Mucosa of stomach (tissue), 1 donor: Measurements from ENCODE around the gene SPATA2.

Experiments
- H3K27me3 ChIP-seq: one replicate; pipeline ENCODE4 v1.7.0; 2013; ENCODE audit warnings: mild to moderate bottlenecking, low read length; ENCODE audit not compliant: control insufficient read depth, insufficient read depth
- H3K36me3 ChIP-seq: one replicate; pipeline ENCODE4 v1.7.0; 2013; ENCODE audit warnings: low read length; ENCODE audit not compliant: control insufficient read depth, insufficient read depth
- H3K4me1 ChIP-seq: one replicate; pipeline ENCODE4 v1.7.0; 2013; ENCODE audit warnings: mild to moderate bottlenecking, low read length; ENCODE audit not compliant: control insufficient read depth, insufficient read depth
- H3K4me3 ChIP-seq: one replicate; pipeline ENCODE4 v1.7.0; 2013; ENCODE audit warnings: low read length
- H3K9ac ChIP-seq: one replicate; pipeline ENCODE4 v1.7.0; 2013; ENCODE audit warnings: mild to moderate bottlenecking, low read length, moderate library complexity
- H3K9me3 ChIP-seq: one replicate; pipeline ENCODE4 v1.7.0; 2013; ENCODE audit warnings: mild to moderate bottlenecking, low read length, moderate library complexity; ENCODE audit not compliant: control insufficient read depth
- donor health status: Pancreatic carcinoma.

The SPATA2 gene

GRCh38 chr20:49883246-49883802, 32.0 kb downstream of the SPATA2 start:
- Histone ChIP-seq H3K4me1 (peaks cover 7% of the 10 kb centered on the region), H3K4me3 (no peak overlapping the region), H3K9me3 (no peaks in the 10 kb centered on the region), H3K36me3 (peaks cover 7% of the 10 kb centered on the region), H3K27me3 (no peaks in the 10 kb centered on the region), H3K9ac (no peak overlapping the region)

- Histone ChIP-seq H3K4me1 (peaks cover 9% of the 10 kb centered on the region), H3K9me3 (no peaks in the 10 kb centered on the region), H3K9ac (no peak overlapping the region), H3K4me3 (no peak overlapping the region), H3K36me3 (peaks cover 7% of the 10 kb centered on the region), H3K27me3 (no peaks in the 10 kb centered on the region)
These were observed 33.0 kb downstream of the SPATA2 start for GRCh38 chr20:49882171-49882970.

- Histone ChIP-seq H3K4me1 (peaks cover 11% of the 10 kb centered on the region), H3K36me3 (peaks cover 7% of the 10 kb centered on the region), H3K9ac (no peak overlapping the region), H3K4me3 (no peak overlapping the region), H3K9me3 (no peaks in the 10 kb centered on the region), H3K27me3 (no peaks in the 10 kb centered on the region)
These were observed 34.4 kb downstream of the SPATA2 start for GRCh38 chr20:49880724-49881445.

- Histone ChIP-seq H3K4me3 (no peak overlapping the region), H3K9ac (no peak overlapping the region), H3K36me3 (peaks cover 3% of the 10 kb centered on the region), H3K9me3 (no peaks in the 10 kb centered on the region), H3K4me1 (peaks cover 11% of the 10 kb centered on the region), H3K27me3 (no peaks in the 10 kb centered on the region)
These were observed 35.2 kb downstream of the SPATA2 start for GRCh38 chr20:49880177-49880576.

- Histone ChIP-seq H3K4me1 (peaks cover 20% of the 10 kb centered on the region), H3K4me3 (no peak overlapping the region), H3K9ac (no peak overlapping the region), H3K27me3 (no peaks in the 10 kb centered on the region), H3K9me3 (no peaks in the 10 kb centered on the region), H3K36me3 (peaks cover 3% of the 10 kb centered on the region)
These were observed 36.4 kb downstream of the SPATA2 start for GRCh38 chr20:49878977-49879376.

- Histone ChIP-seq H3K36me3 (no peaks in the 10 kb centered on the region), H3K4me3 (no peak overlapping the region), H3K27me3 (no peaks in the 10 kb centered on the region), H3K9me3 (no peaks in the 10 kb centered on the region), H3K4me1 (peaks cover 20% of the 10 kb centered on the region), H3K9ac (no peak overlapping the region)
These were observed 37.9 kb downstream of the SPATA2 start for GRCh38 chr20:49877386-49877921.

GRCh38 chr20:49874696-49875095, 40.6 kb downstream of the SPATA2 start:
- Histone ChIP-seq H3K9me3 (no peaks in the 10 kb centered on the region), H3K36me3 (no peaks in the 10 kb centered on the region), H3K27me3 (no peaks in the 10 kb centered on the region), H3K9ac (no peak overlapping the region), H3K4me3 (no peak overlapping the region), H3K4me1 (peaks cover 15% of the 10 kb centered on the region)

- H3K36me3 ChIP-seq = no peaks in the 10 kb centered on the region
- no peak overlapping the region for H3K4me3 ChIP-seq
- H3K4me1 ChIP-seq = peaks cover 17% of the 10 kb centered on the region
- no peak overlapping the region for H3K9ac ChIP-seq
- H3K27me3 ChIP-seq = no peaks in the 10 kb centered on the region
- no peaks in the 10 kb centered on the region for H3K9me3 ChIP-seq
These were observed 43.3 kb downstream of the SPATA2 start for GRCh38 chr20:49872056-49872455.

- H3K4me3 ChIP-seq = no peak overlapping the region
- H3K27me3 ChIP-seq = no peaks in the 10 kb centered on the region
- H3K9ac ChIP-seq = no peak overlapping the region
- peaks cover 17% of the 10 kb centered on the region for H3K4me1 ChIP-seq
- H3K9me3 ChIP-seq = no peaks in the 10 kb centered on the region
- H3K36me3 ChIP-seq = no peaks in the 10 kb centered on the region
These were observed 43.9 kb downstream of the SPATA2 start for GRCh38 chr20:49871391-49871948.

- Histone ChIP-seq H3K9me3 (no peaks in the 10 kb centered on the region), H3K4me1 (peaks cover 17% of the 10 kb centered on the region), H3K4me3 (no peak overlapping the region), H3K9ac (no peak overlapping the region), H3K36me3 (no peaks in the 10 kb centered on the region), H3K27me3 (no peaks in the 10 kb centered on the region)
These were observed 45.1 kb downstream of the SPATA2 start for GRCh38 chr20:49870261-49870660.

GRCh38 chr20:49868964-49869363, 46.4 kb downstream of the SPATA2 start:
- Histone ChIP-seq H3K9ac (no peak overlapping the region), H3K36me3 (no peaks in the 10 kb centered on the region), H3K9me3 (no peaks in the 10 kb centered on the region), H3K27me3 (no peaks in the 10 kb centered on the region), H3K4me1 (peaks cover 8% of the 10 kb centered on the region), H3K4me3 (no peak overlapping the region)

GRCh38 chr20:49868538-49868937, 46.8 kb downstream of the SPATA2 start:
- H3K36me3 ChIP-seq = no peaks in the 10 kb centered on the region

More at GRCh38 chr20:49868538-49868937, 46.8 kb downstream of the SPATA2 start:
- peaks cover 8% of the 10 kb centered on the region for H3K4me1 ChIP-seq
- H3K27me3 ChIP-seq = no peaks in the 10 kb centered on the region
- no peak overlapping the region for H3K4me3 ChIP-seq
- no peaks in the 10 kb centered on the region for H3K9me3 ChIP-seq
- peak overlapping the region; percentile 38 for H3K9ac ChIP-seq
